HAP-1 (cell line): Measurements from ENCODE around the gene IGF2BP2.
"Not testable (repeated sequence)": the region's sequence is repeated elsewhere in the genome, so short reads cannot be mapped to it uniquely, and the experiment has no call there.

Experiments
- DNase-seq, 2 experiments: peaks; one replicate each; pipeline ENCODE4 v3.0.0-alpha.2; 2016 to 2020; ENCODE audit warnings: low spot score in 2 of 2
- H3K27me3 ChIP-seq: fragments of 250-450 bp; sonication (Bioruptor Pico); 2 replicates; pipeline ENCODE4 v1.5.1; 2020; ENCODE audit warnings: low read depth, mild to moderate bottlenecking, moderate library complexity
- H3K36me3 ChIP-seq: fragments of 250-450 bp; sonication (Bioruptor Pico); replicated peaks from 2 replicates; pipeline ENCODE4 v1.5.1; 2020; ENCODE audit warnings: mild to moderate bottlenecking
- H3K4me1 ChIP-seq: fragments of 250-450 bp; sonication (Bioruptor Pico); 2 replicates; pipeline ENCODE4 v1.5.1; 2020; ENCODE audit warnings: mild to moderate bottlenecking
- H3K4me3 ChIP-seq: fragments of 250-450 bp; sonication (Bioruptor Pico); 2 replicates; pipeline ENCODE4 v1.5.1; 2020; ENCODE audit warnings: mild to moderate bottlenecking, moderate library complexity
- H3K9me3 ChIP-seq: fragments of 250-450 bp; sonication (Bioruptor Pico); 2 replicates; pipeline ENCODE4 v1.5.1; 2020; ENCODE audit warnings: mild to moderate bottlenecking, moderate library complexity
- in situ Hi-C: fragments of 300-500 bp; cut with MboI; formaldehyde crosslinking; loops from 3 replicates; pipeline ENCODE4 v1.14.3; 2020; ENCODE audit warnings: low sequenced_read_pairs, inconsistent platforms, mixed read lengths

IGF2BP2 gene

DNA sequence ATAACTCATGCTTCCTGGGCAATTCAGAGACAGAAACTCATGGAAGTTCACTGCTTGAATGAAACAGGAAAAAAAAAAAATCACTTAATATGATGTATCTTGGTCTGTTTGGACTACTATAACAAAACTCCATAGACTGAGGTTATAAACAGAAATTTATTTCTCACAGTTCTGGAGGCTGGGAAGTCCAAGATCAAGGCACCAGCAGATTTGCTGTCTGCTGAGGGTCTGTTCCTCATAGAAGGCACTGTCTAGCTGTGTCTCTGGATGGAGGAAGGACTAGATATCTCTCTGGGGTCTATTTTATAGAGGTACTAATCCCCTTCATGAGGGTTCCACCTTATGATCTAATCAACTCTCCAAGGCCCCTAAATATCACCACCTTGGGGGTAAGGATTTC is 119.3 kb downstream of the IGF2BP2 start:
- H3K4me3 ChIP-seq, result no peak overlapping the region
- in situ Hi-C loops, result no loop called here
- no peak for DNase-seq
- H3K9me3 ChIP-seq, result no peaks in the 10 kb centered on the region
- no peaks in the 10 kb centered on the region for H3K4me1 ChIP-seq
- H3K36me3 ChIP-seq, result no peaks in the 10 kb centered on the region
- no peaks in the 10 kb centered on the region for H3K27me3 ChIP-seq

DNA sequence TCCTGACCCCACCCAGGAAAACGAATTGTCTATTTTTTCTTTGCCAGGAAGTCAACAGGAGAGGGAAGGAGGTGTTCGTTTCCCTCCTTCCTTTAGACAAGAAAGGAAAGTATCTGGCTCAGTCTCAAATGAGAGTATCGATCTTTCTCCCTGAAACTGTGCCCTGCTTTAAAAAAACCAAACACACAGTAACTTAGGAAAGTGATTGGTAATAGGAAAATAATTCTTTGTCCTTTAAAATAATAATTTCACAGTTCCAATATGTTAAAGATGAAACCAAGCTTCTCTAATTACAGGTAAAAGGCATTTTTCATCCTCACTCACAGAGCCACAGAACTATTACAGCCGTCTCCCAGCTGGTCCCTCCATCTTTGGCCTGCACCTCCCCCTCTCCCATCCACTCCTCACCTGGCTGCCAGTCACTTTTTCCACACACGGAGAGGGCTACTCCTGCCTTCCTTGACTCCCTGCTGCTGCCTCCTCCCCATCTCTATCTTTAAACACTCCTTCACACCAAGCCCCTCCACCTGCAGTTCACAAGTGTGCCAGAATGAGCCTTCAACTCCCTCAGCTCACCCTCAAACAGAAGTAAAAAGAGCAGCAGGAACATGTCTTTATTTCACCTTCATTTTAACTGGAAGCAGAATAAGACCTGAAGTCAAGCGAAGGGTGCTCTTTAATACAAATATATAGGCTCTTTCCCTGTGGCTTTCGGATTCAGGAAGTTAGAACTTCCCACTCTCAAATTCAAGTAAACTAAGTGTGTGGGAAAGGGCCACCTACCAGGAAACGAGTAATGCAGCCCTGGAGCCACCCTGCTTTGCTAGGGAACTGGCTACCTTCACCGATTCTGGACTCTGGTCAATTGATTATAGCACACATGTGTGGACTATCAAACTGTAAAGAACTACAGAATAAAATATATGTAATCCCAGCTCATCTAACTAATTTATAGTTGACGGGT is 122.3 kb downstream of the IGF2BP2 start:
- Histone ChIP-seq H3K4me1 (no peaks in the 10 kb centered on the region), H3K27me3 (no peaks in the 10 kb centered on the region), H3K36me3 (no peaks in the 10 kb centered on the region), H3K9me3 (no peaks in the 10 kb centered on the region), H3K4me3 (no peak overlapping the region)
- no peak for DNase-seq
- in situ Hi-C loops, result no loop called here

DNA sequence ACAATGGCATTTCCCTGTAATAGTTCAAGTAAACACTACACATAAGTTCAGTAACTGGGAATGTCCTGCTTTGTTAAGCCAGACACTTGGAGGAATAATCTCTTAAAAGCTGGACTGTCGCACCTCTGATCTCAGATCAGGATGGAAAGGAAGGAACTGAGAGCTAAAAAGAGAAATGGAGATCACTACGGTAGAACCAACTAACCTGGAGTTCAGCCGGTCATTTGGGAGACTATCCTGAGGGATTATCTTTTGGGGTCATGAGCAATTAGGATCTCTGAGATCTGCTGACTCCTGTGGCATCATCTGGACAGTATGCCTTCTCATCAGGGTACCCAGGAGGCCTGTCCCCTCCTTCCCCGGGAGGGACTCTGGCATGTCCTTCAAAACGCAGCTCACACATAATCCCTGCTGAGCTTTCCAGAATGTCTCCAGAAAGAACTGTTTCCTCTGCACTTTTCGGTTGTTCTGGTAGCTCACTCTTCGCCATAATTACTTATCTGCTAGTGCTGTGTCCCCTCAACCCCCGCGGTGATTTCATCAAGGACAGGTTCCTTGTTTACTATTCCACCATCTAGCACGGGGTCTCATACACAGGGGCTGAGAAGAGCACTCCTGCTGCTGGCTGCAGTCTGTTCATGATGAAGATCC is 123.1 kb downstream of the IGF2BP2 start:
- H3K27me3 ChIP-seq, result no peaks in the 10 kb centered on the region
- H3K36me3 ChIP-seq, result no peaks in the 10 kb centered on the region
- no peaks in the 10 kb centered on the region for H3K4me1 ChIP-seq
- DNase-seq, result no peak
- in situ Hi-C loops, result no loop called here
- H3K4me3 ChIP-seq, result no peak overlapping the region
- H3K9me3 ChIP-seq, result no peaks in the 10 kb centered on the region

DNA sequence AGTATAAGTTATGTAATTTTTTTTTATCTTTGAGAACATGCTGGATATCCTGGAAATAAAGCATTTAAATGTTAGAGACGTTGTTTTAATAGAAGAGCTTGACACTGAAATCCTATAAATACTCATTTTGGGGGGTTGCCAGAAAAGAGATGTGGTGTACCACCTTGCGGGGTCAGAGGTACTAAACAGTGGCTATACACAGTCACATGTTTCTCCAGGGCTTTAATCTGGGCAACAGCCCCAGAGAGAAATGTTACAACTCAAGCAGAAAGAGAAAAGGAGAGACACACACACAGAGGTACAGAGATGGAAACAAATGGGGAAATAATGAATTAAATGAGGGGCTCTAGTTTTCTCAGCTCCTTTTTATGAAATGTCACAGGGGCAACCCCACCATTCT is 124.9 kb downstream of the IGF2BP2 start:
- in situ Hi-C loops, result no loop called here

DNA sequence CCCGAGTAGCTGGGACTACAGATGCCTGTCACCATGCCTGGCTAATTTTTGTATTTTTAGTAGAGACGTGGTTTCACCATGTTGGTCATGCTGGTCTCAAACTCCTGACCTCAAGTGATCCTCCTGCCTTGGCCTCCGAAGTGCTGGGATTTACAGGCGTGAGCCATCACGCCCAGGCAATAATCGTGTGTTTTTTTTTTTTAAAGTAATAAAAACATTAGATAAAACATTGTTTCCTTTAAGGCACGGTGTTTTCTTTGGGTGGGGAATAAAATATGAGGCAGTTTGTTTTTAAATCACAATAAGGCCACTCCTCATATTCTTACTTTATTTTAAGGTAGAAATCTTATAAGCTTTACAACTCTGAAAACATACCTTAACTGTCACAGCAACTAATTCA is 127.6 kb downstream of the IGF2BP2 start:
- H3K4me1 ChIP-seq, H3K4me3 ChIP-seq, H3K9me3 ChIP-seq, in situ Hi-C loops, H3K27me3 ChIP-seq, DNase-seq, H3K36me3 ChIP-seq: not testable (repeated sequence)

More for the DNA sequence above, 124.9 kb downstream of the IGF2BP2 start:
- H3K4me1 ChIP-seq, result no peaks in the 10 kb centered on the region
- no peaks in the 10 kb centered on the region for H3K27me3 ChIP-seq
- no peaks in the 10 kb centered on the region for H3K36me3 ChIP-seq
- no peak for DNase-seq
- no peaks in the 10 kb centered on the region for H3K9me3 ChIP-seq
- no peak overlapping the region for H3K4me3 ChIP-seq

DNA sequence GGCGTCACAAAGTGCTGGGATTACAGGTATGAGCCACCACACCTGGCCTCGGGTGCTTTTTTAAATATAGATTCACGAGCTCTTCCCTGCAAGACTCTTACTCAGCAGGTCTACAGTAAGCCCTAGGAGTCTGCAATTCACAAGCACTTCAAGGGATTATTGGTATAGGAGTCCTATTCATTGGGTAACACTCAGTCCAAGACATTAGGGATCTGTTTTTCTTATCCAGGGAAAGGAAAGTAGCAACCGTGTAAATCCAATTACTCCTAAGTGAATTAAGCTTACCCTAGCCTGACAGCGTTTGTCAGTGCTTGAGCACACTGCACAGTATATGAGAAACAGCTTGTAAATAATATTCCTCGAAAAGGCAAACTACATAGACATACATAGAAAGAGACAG is 128.8 kb downstream of the IGF2BP2 start:
- Histone ChIP-seq H3K4me1 (no peaks in the 10 kb centered on the region), H3K36me3 (no peaks in the 10 kb centered on the region), H3K9me3 (no peaks in the 10 kb centered on the region), H3K27me3 (no peaks in the 10 kb centered on the region), H3K4me3 (no peak overlapping the region)
- in situ Hi-C loops, result no loop called here
- no peak for DNase-seq

DNA sequence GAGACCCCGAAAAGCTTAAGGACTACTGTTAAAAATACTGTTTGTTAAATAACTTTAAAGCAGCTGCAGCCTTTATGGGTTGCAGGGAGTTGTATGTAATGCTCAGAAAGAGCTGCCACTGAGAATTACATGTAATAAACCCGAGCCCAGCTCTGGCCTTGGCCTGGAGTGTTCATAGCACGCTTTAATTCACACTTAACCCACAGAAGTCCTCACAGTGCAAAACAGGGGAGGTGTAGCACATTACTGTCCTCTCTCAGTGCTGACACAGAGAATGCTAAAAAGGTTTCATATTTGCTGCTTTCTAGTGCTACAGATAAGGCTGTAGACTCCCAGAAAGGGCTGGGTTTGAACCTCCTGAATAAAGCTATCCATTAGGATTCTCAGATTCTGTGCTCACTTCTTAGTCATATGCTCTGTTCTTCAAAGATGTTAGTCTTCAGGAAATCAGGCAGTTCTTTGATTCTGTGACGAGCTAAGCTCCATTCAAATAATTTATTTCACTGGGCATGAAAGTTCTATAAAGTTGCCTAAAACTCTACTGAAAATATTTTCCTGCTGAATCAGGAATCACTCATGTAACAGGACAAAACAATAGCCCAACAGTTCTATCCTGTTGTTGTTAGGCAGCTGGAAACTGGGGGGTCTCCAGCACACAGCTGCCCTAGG is 130.7 kb downstream of the IGF2BP2 start:
- Histone ChIP-seq H3K4me3 (no peak overlapping the region), H3K36me3 (no peaks in the 10 kb centered on the region), H3K9me3 (no peaks in the 10 kb centered on the region), H3K27me3 (no peaks in the 10 kb centered on the region), H3K4me1 (no peaks in the 10 kb centered on the region)
- DNase-seq, result no peak
- in situ Hi-C loops, result no loop called here

DNA sequence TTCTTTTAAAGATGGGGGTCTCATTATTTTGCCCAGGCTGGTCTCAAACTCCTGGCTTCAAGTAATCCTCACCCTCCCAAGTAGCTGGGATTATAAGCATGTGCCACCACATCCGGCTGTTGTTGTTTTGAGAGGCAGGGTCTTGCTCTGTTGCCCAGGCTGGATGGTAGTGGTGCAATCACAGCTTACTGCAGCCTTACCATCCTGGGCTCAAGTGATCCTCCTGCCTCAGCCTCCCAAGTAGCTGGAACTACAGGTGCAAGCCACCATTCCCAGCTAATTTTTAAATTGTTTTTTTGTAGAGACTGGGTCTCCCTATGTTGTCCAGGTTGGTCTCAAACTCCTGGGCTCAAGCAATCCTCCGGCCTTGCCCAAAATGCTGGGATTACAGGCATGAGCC is 133.2 kb downstream of the IGF2BP2 start:
- H3K27me3 ChIP-seq, result no peaks in the 10 kb centered on the region
- no peak for DNase-seq
- H3K4me1 ChIP-seq, result no peaks in the 10 kb centered on the region
- in situ Hi-C loops, result no loop called here
- no peaks in the 10 kb centered on the region for H3K9me3 ChIP-seq
- H3K36me3 ChIP-seq, result peaks cover 23% of the 10 kb centered on the region
- H3K4me3 ChIP-seq, result no peak overlapping the region

DNA sequence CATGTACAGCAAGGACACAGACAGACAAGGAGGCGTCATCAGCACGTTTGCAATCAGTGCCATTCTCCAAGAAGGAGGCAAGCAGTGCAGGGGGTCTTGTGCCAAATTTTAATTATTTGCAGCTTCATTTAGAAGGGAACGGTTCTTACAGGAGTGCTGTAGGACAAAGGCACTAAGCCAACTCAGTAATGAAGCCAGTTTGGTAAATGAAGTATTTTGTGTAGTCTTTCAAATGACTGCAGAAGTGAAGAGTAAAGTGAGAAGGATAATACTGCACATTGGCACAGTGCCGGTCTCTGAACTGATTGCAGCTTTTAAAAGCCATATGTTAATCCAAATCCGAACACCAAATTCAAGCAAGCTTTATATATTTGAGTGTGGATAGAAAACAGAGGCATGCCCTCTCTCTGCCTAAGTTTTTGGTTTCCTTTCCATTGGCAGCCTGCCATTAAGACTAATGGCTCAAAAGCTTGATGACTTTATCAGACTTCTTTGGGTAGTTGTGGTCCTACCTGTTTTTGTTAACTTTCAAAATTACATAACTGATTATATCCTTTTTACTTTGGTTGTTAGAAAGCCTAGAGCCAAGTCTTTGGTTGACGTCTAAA is 137.5 kb downstream of the IGF2BP2 start:
- in situ Hi-C loops, result no loop called here
- no peaks in the 10 kb centered on the region for H3K9me3 ChIP-seq
- H3K4me3 ChIP-seq, result no peak overlapping the region
- no peaks in the 10 kb centered on the region for H3K4me1 ChIP-seq
- H3K27me3 ChIP-seq, result no peaks in the 10 kb centered on the region
- DNase-seq, result no peak
- H3K36me3 ChIP-seq, result peaks cover 47% of the 10 kb centered on the region

DNA sequence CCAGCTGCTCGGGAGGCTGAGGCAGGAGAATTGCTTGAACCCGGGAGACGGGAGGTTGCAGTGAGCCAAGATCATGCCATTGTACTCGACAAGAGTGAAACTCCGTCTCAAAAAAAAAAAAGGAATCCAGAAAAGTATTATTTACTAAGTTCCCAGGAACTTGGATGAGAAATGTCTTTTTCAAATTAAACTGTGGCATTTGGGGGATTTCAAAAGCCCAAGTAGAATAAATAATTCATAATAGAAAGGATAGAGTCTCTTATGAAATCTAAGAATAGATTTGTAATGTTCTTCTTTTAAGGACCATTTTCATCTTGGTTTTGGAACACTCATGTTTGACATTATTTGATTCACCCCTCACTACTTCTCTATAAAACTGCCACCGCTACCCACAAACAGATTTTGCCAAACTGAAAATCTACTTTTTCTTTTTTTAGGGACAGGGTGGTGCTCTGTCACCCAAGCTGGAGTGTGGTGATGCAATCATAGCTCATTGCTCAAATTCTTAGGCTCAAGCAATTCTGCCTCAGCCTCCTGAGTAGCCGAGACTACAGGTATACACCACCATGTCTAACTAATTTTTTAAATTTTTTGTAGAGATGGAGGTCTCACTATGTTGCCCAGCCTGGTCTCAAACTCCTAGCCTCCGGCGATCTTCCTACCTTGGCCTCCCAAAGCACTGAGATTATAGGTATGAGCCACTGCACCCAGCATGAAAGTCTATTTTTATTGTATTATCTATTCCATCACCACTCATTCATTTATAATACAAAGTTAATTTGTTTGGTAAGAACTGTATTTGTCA is 139.4 kb downstream of the IGF2BP2 start:
- H3K9me3 ChIP-seq, result no peaks in the 10 kb centered on the region
- peaks cover 10% of the 10 kb centered on the region for H3K4me1 ChIP-seq
- no peak for DNase-seq
- H3K4me3 ChIP-seq, result no peak overlapping the region
- H3K27me3 ChIP-seq, result no peaks in the 10 kb centered on the region
- peaks cover 51% of the 10 kb centered on the region for H3K36me3 ChIP-seq
- in situ Hi-C loops, result no loop called here

DNA sequence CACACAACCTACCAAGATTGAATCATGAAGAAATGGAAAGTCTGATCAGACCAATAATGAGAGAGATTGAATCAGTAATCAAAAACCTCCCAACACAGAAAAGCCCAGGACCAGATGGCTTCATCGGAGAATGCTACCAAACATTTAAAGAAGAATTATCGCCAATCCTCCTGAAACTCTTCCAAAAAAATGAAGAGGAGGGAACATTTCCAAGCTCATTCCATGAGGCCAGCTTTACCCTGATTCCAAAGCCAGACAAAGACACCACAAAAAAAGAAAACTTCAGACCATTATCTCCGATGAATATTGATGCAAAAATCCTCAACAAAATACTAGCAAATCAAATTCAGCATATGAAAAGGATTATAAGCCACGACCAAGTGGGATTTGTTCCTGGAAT is 144.6 kb downstream of the IGF2BP2 start:
- DNase-seq, result peak in 1 of 2 experiments; percentile 87
- Histone ChIP-seq H3K36me3 (peaks cover 25% of the 10 kb centered on the region), H3K9me3 (no peaks in the 10 kb centered on the region), H3K27me3 (no peaks in the 10 kb centered on the region), H3K4me1 (peaks cover 16% of the 10 kb centered on the region), H3K4me3 (no peak overlapping the region)
- in situ Hi-C loops, result no loop called here

DNA sequence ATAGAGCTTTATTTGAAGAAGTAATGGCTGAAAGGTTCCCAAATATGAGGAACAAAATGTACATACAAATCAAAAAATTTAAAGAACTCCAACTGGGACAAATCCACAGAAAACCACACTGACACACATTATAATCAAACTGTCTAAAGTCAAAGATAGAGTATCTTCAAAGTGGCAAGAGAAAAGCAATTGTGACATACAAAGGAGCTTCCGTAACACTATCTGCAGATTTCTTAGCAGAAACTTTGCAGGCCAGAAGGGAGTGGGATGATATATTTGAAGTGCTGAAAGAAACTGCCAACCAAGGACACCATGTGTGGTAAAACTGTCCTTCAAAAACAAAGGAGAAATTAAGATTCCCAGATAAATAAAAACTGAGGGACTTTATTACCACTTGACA is 146.8 kb downstream of the IGF2BP2 start:
- no peaks in the 10 kb centered on the region for H3K27me3 ChIP-seq
- H3K4me1 ChIP-seq, result peaks cover 16% of the 10 kb centered on the region
- peaks cover 39% of the 10 kb centered on the region for H3K36me3 ChIP-seq
- in situ Hi-C loops, result no loop called here
- no peak overlapping the region for H3K4me3 ChIP-seq
- DNase-seq, result no peak
- H3K9me3 ChIP-seq, result no peaks in the 10 kb centered on the region
